SU-DHL-6 (cell line): ENCODE results near the gene ZBTB16.

Experiments used
- H2AFZ ChIP-seq: fragments of 200-600 bp; sonication (generic); 2 replicates; pipeline ENCODE4 v1.6.1; 2014; ENCODE audit warnings: low read depth, mild to moderate bottlenecking, moderate library complexity, mixed read lengths, antibody characterized with exemption, low read length; ENCODE audit not compliant: severe bottlenecking
- H3F3A ChIP-seq: fragments of 200-600 bp; shearing (Covaris generic); 2 replicates; pipeline ENCODE4 v1.6.0; 2016; ENCODE audit warnings: antibody characterized with exemption, mild to moderate bottlenecking; ENCODE audit not compliant: insufficient read depth
- H3K27ac ChIP-seq: fragments of 200-600 bp; sonication (generic); 2 replicates; pipeline ENCODE4 v1.5.1; 2016; ENCODE audit warnings: low read depth, mild to moderate bottlenecking, low read length, moderate library complexity, mixed read lengths
- H3K27me3 ChIP-seq: fragments of 200-600 bp; sonication (generic), shearing (Covaris generic); 2 replicates; pipeline ENCODE4 v1.6.0; 2014; ENCODE audit warnings: mild to moderate bottlenecking, low read length
- H3K36me3 ChIP-seq: fragments of 200-600 bp; sonication (generic); 2 replicates; pipeline ENCODE4 v1.6.1; 2014; ENCODE audit warnings: mild to moderate bottlenecking, low read length, mixed read lengths
- H3K4me2 ChIP-seq: fragments of 300-600, 200-600 bp; shearing (Covaris generic), sonication (generic); 2 replicates; pipeline ENCODE4 v1.6.0; 2014; ENCODE audit warnings: low read length, low read depth, mild to moderate bottlenecking; ENCODE audit not compliant: poor library complexity, severe bottlenecking
- H3K4me3 ChIP-seq: fragments of 200-600 bp; sonication (generic); 2 replicates; pipeline ENCODE4 v1.5.1; 2014; ENCODE audit warnings: antibody characterized with exemption, low read length, mild to moderate bottlenecking, mixed read lengths; ENCODE audit not compliant: insufficient read depth, poor library complexity, severe bottlenecking
- H3K79me2 ChIP-seq: fragments of 200-600 bp; sonication (generic); 2 replicates; pipeline ENCODE4 v1.6.1; 2014; ENCODE audit warnings: mild to moderate bottlenecking, low read length, moderate library complexity; ENCODE audit not compliant: insufficient read depth
- H3K9ac ChIP-seq: fragments of 200-600 bp; sonication (generic); 2 replicates; pipeline ENCODE4 v1.7.0; 2014; ENCODE audit warnings: mild to moderate bottlenecking, low read length
- H3K9me2 ChIP-seq: fragments of 200-600 bp; sonication (generic); replicated peaks from 2 replicates; pipeline ENCODE4 v1.6.1; 2014; ENCODE audit warnings: low read length; ENCODE audit not compliant: insufficient read depth
- H3K9me3 ChIP-seq: fragments of 200-600 bp; sonication (generic); 2 replicates; pipeline ENCODE4 v1.6.1; 2014; ENCODE audit warnings: low read length, mixed read lengths; ENCODE audit not compliant: insufficient read depth
- H4K20me1 ChIP-seq: fragments of 200-600 bp; sonication (generic); 2 replicates; pipeline ENCODE4 v1.6.1; 2014; ENCODE audit warnings: low read depth, mild to moderate bottlenecking, antibody characterized with exemption, low read length, moderate library complexity, mixed read lengths
- EZH2phosphoT487 ChIP-seq: fragments of 200-600 bp; sonication (generic), shearing (Covaris generic); conservative IDR thresholded peaks from 2 replicates; pipeline ENCODE4 v1.6.1; 2018; ENCODE audit warnings: mild to moderate bottlenecking, antibody characterized with exemption, low read length, moderate library complexity, mixed read lengths
- TF ChIP-seq, protein P1 (sequence below): fragments of 200-600 bp; sonication (generic); IDR thresholded peaks from one replicate; pipeline ENCODE4 v1.5.1; 2017; ENCODE audit warnings: antibody characterized with exemption, mild to moderate bottlenecking, low read length, moderate library complexity; ENCODE audit not compliant: insufficient read depth, poor library complexity, severe bottlenecking

ZBTB16 gene

DNA sequence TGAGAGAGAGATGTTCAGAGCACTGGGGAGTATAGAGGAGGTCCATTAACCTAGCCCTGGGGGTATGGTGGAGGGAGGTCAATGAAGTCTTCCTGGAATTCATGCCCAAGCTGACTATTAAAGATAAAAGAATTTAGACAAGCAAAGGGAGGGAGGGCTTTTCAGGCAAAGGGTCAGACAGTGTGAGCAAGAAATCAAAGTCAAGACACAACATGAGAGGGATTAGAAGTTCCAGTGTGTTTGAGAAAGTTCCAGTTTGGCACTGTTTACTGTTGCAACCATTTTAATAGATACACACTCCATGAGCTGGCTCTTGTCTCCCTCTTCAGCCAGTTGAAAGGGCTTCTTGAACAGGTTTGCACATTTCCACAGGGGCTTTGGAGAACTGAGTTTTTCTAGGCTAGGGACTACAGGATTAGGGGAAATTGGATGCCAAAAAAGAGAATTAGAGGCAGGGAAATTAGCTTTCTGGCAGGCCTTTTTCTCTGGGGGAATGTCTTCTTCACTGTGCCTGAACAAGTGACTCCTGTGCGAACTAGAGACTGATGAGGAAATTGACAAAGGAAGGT, 222.0 kb downstream of the ZBTB16 start:
- Histone ChIP-seq H3K36me3 (no peaks in the 10 kb centered on the region), H3K9me2 (no peaks in the 10 kb centered on the region), H3K9ac (no peak overlapping the region), H2AFZ (no peak overlapping the region), H3K4me2 (no peak overlapping the region), H4K20me1 (no peaks in the 10 kb centered on the region), H3K4me3 (no peak overlapping the region), H3K79me2 (no peaks in the 10 kb centered on the region), H3K27ac (no peak overlapping the region), H3K9me3 (no peaks in the 10 kb centered on the region), H3K27me3 (no peaks in the 10 kb centered on the region), H3F3A (no peaks in the 10 kb centered on the region)
- TF ChIP-seq, protein P1, sequence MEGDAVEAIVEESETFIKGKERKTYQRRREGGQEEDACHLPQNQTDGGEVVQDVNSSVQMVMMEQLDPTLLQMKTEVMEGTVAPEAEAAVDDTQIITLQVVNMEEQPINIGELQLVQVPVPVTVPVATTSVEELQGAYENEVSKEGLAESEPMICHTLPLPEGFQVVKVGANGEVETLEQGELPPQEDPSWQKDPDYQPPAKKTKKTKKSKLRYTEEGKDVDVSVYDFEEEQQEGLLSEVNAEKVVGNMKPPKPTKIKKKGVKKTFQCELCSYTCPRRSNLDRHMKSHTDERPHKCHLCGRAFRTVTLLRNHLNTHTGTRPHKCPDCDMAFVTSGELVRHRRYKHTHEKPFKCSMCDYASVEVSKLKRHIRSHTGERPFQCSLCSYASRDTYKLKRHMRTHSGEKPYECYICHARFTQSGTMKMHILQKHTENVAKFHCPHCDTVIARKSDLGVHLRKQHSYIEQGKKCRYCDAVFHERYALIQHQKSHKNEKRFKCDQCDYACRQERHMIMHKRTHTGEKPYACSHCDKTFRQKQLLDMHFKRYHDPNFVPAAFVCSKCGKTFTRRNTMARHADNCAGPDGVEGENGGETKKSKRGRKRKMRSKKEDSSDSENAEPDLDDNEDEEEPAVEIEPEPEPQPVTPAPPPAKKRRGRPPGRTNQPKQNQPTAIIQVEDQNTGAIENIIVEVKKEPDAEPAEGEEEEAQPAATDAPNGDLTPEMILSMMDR: no peak
- TF ChIP-seq EZH2phosphoT487: no peak

DNA sequence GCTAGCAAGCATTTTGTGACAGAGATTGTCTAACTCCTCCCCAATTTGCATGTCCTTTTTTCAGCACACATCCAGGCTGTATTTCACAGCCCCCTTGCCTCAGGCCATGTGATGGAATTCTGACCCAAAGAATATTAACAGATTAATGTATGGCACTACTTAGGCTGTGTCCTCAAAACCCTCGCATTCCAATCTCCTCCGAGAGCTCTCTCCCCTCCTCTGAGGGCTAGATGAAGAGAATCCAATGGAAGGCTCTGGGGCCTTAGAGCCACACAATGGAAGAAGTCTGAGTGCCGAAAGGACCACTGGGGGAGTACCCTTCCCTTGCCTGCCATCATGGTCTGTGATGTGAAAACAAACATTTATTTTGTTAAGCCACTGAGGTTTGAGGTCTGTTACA, 223.0 kb downstream of the ZBTB16 start:
- no peaks in the 10 kb centered on the region for H3K9me3 ChIP-seq
- no peaks in the 10 kb centered on the region for H3K79me2 ChIP-seq
- no peaks in the 10 kb centered on the region for H3F3A ChIP-seq
- no peaks in the 10 kb centered on the region for H3K27me3 ChIP-seq
- H3K9ac ChIP-seq: no peak overlapping the region
- H3K27ac ChIP-seq: no peak overlapping the region
- H3K4me2 ChIP-seq: no peak overlapping the region
- TF ChIP-seq EZH2phosphoT487: no peak
- TF ChIP-seq, protein P1: no peak
- no peaks in the 10 kb centered on the region for H4K20me1 ChIP-seq
- H3K36me3 ChIP-seq: no peaks in the 10 kb centered on the region
- H3K4me3 ChIP-seq: no peak overlapping the region
- H2AFZ ChIP-seq: no peak overlapping the region
- no peaks in the 10 kb centered on the region for H3K9me2 ChIP-seq

DNA sequence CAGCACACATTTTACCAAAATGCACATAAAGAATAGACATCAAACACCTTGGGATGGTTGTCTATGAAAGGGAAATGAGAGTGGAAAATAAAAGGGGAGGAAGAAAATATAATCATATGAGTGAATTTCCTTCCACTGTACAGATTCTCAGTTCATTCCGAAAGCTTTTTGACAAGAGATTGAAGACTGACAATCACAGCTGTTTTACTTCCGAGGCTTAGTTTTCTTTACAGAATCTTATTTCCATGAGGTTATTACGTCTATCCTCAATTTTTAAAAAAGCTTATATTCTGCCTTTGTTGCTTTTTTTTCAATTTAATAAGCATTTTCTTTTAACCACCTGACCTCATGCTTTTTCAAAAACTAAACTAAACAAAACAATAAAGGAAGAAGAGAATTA, 223.9 kb downstream of the ZBTB16 start:
- Histone ChIP-seq H3K27me3 (no peaks in the 10 kb centered on the region), H3K4me2 (no peak overlapping the region), H2AFZ (no peak overlapping the region), H3F3A (no peaks in the 10 kb centered on the region), H3K9me3 (no peaks in the 10 kb centered on the region), H3K36me3 (no peaks in the 10 kb centered on the region), H3K79me2 (no peaks in the 10 kb centered on the region), H3K4me3 (no peak overlapping the region), H3K27ac (no peak overlapping the region), H3K9ac (no peak overlapping the region), H4K20me1 (no peaks in the 10 kb centered on the region), H3K9me2 (no peaks in the 10 kb centered on the region)
- no peak for TF ChIP-seq EZH2phosphoT487
- TF ChIP-seq, protein P1: no peak
